Hepatocyte (in vitro differentiated cells): Measurements from ENCODE around the gene OOSP2. TPM values are rescaled to one million over a fixed set of nuclear protein-coding genes. Genes with fewer than 3 reads are reported as not detected.

Source experiments
- DNase-seq: peaks from one replicate; pipeline ENCODE4 v3.0.0-alpha.2; 2016; ENCODE audit warnings: low spot score
- H2AFZ ChIP-seq: fragments of 200-600 bp; sonication (generic); 2 replicates; pipeline ENCODE4 v1.6.0; 2016; ENCODE audit warnings: antibody characterized with exemption, mild to moderate bottlenecking
- H3K27ac ChIP-seq: fragments of 200-600 bp; sonication (generic); 2 replicates; pipeline ENCODE4 v1.5.1; 2016; ENCODE audit warnings: mild to moderate bottlenecking
- H3K27me3 ChIP-seq: fragments of 200-600 bp; sonication (generic); 2 replicates; pipeline ENCODE4 v1.6.1; 2016
- H3K36me3 ChIP-seq: fragments of 200-600 bp; sonication (generic); replicated peaks from 2 replicates; pipeline ENCODE4 v1.5.1; 2016; ENCODE audit warnings: low read depth; ENCODE audit not compliant: insufficient read depth
- H3K4me1 ChIP-seq: fragments of 200-600 bp; sonication (generic); 2 replicates; pipeline ENCODE4 v1.5.1; 2016; ENCODE audit warnings: mild to moderate bottlenecking, moderate library complexity; ENCODE audit not compliant: insufficient read depth
- H3K4me2 ChIP-seq: fragments of 200-600 bp; sonication (generic); 2 replicates; pipeline ENCODE4 v1.6.0; 2016
- H3K4me3 ChIP-seq: fragments of 200-600 bp; sonication (generic); 2 replicates; pipeline ENCODE4 v1.5.1; 2016; ENCODE audit warnings: mild to moderate bottlenecking
- H3K79me2 ChIP-seq: fragments of 200-600 bp; sonication (generic); 2 replicates; pipeline ENCODE4 v1.6.0; 2017; ENCODE audit warnings: mild to moderate bottlenecking
- H3K9me2 ChIP-seq: fragments of 200-600 bp; sonication (generic); replicated peaks from 2 replicates; pipeline ENCODE4 v1.6.0; 2017; ENCODE audit warnings: mild to moderate bottlenecking; ENCODE audit not compliant: insufficient read depth
- H3K9me3 ChIP-seq: fragments of 200-600 bp; sonication (generic); 2 replicates; pipeline ENCODE4 v1.5.1; 2016; ENCODE audit warnings: low read depth, mild to moderate bottlenecking
- H4K20me1 ChIP-seq: fragments of 200-600 bp; sonication (generic); 2 replicates; pipeline ENCODE4 v1.6.0; 2016; ENCODE audit warnings: mild to moderate bottlenecking; ENCODE audit not compliant: insufficient read depth, poor library complexity, severe bottlenecking
- CTCF ChIP-seq: fragments of 200-600 bp; sonication (generic); IDR thresholded peaks from 2 replicates; pipeline ENCODE4 v1.5.1; 2016; ENCODE audit warnings: antibody characterized with exemption, mild to moderate bottlenecking; ENCODE audit not compliant: poor library complexity
- EZH2 ChIP-seq: fragments of 200-600 bp; sonication (generic); IDR thresholded peaks from 2 replicates; pipeline ENCODE4 v1.6.1; 2016; ENCODE audit warnings: antibody characterized with exemption, mild to moderate bottlenecking, borderline replicate concordance
- EZH2phosphoT487 ChIP-seq: fragments of 200-600 bp; sonication (generic); IDR thresholded peaks from one replicate; pipeline ENCODE4 v1.6.1; 2018; ENCODE audit warnings: antibody characterized with exemption, mild to moderate bottlenecking, low read depth, moderate library complexity; ENCODE audit not compliant: unreplicated experiment, severe bottlenecking
- WGBS: methylation state at CpG from one replicate; pipeline ENCODE4 v1.1.6; 2016; ENCODE audit warnings: low lambda C conversion rate; ENCODE audit errors: missing lambda C conversion rate; 5-methylcytosine and 5-hydroxymethylcytosine counted together
- polyA plus RNA-seq: library from polyadenylated mRNA; unstranded; fragments of >200 nt; fragmentation: Nextera tagmentation; extraction: Ambion mirVana; gene quantifications from 2 replicates; pipeline ENCODE4 v1.2.1, GENCODE V29; 2016
- total RNA-seq: library from RNA; depleted of rRNA; stranded (reverse); fragments of >200 nt; gene quantifications from 2 replicates; pipeline ENCODE4 v1.2.3, GENCODE V29; 2014

Gene OOSP2
- total and polyA plus RNA-seq, 2 experiments from 2014 or later, result not detected

GRCh38 chr11:59997800-59998199 lies 42.4 kb upstream of the OOSP2 start:
- H3K27ac ChIP-seq, result no peak overlapping the region
- H3K4me3 ChIP-seq, result no peak overlapping the region
- H3K9me2 ChIP-seq, result no peaks in the 10 kb centered on the region
- H3K4me2 ChIP-seq, result no peak overlapping the region
- WGBS, result 51% methylated on average over 2 of the region's 2 CpGs
- no peaks in the 10 kb centered on the region for H3K4me1 ChIP-seq
- H4K20me1 ChIP-seq, result no peaks in the 10 kb centered on the region
- no peaks in the 10 kb centered on the region for H3K79me2 ChIP-seq
- no peaks in the 10 kb centered on the region for H3K36me3 ChIP-seq
- TF ChIP-seq EZH2phosphoT487 (no peak), EZH2 (no peak), CTCF (no peak)
- no peaks in the 10 kb centered on the region for H3K27me3 ChIP-seq
- no peak for DNase-seq
- no peak overlapping the region for H2AFZ ChIP-seq
- peaks cover 4% of the 10 kb centered on the region for H3K9me3 ChIP-seq

GRCh38 chr11:59999691-60000090 lies 40.5 kb upstream of the OOSP2 start:
- H4K20me1 ChIP-seq, result no peaks in the 10 kb centered on the region
- no peaks in the 10 kb centered on the region for H3K36me3 ChIP-seq
- WGBS, result 58% methylated on average over 4 of the region's 4 CpGs
- H3K4me2 ChIP-seq, result no peak overlapping the region
- H3K79me2 ChIP-seq, result no peaks in the 10 kb centered on the region
- H3K9me3 ChIP-seq, result peaks cover 4% of the 10 kb centered on the region
- DNase-seq, result no peak
- H3K4me1 ChIP-seq, result no peaks in the 10 kb centered on the region
- H3K27me3 ChIP-seq, result no peaks in the 10 kb centered on the region
- no peak overlapping the region for H3K27ac ChIP-seq
- no peaks in the 10 kb centered on the region for H3K9me2 ChIP-seq
- TF ChIP-seq EZH2phosphoT487, result no peak
- no peak for TF ChIP-seq EZH2
- TF ChIP-seq CTCF, result no peak
- H3K4me3 ChIP-seq, result no peak overlapping the region
- H2AFZ ChIP-seq, result no peak overlapping the region

- 75% methylated on average over 2 of the region's 2 CpGs for WGBS
- Histone ChIP-seq H3K79me2 (no peaks in the 10 kb centered on the region), H2AFZ (no peak overlapping the region), H3K36me3 (no peaks in the 10 kb centered on the region), H4K20me1 (no peaks in the 10 kb centered on the region), H3K4me1 (no peaks in the 10 kb centered on the region), H3K9me3 (peaks cover 4% of the 10 kb centered on the region), H3K9me2 (no peaks in the 10 kb centered on the region), H3K27me3 (no peaks in the 10 kb centered on the region), H3K4me2 (no peak overlapping the region), H3K27ac (no peak overlapping the region), H3K4me3 (no peak overlapping the region)
- TF ChIP-seq EZH2 (no peak), CTCF (no peak), EZH2phosphoT487 (no peak)
- DNase-seq, result no peak
Observed at GRCh38 chr11:60003729-60004128, 36.5 kb upstream of the OOSP2 start.

- H3K79me2 ChIP-seq, result no peaks in the 10 kb centered on the region
- no peak overlapping the region for H3K27ac ChIP-seq
- H3K9me2 ChIP-seq, result no peaks in the 10 kb centered on the region
- no peak for TF ChIP-seq CTCF
- TF ChIP-seq EZH2, result no peak
- TF ChIP-seq EZH2phosphoT487, result no peak
- H2AFZ ChIP-seq, result no peak overlapping the region
- no peaks in the 10 kb centered on the region for H3K4me1 ChIP-seq
- H3K4me2 ChIP-seq, result no peak overlapping the region
- no peak overlapping the region for H3K4me3 ChIP-seq
- 81% methylated on average over 1 of the region's 1 CpG for WGBS
- no peaks in the 10 kb centered on the region for H4K20me1 ChIP-seq
- H3K36me3 ChIP-seq, result no peaks in the 10 kb centered on the region
- peaks cover 4% of the 10 kb centered on the region for H3K9me3 ChIP-seq
- no peaks in the 10 kb centered on the region for H3K27me3 ChIP-seq
- DNase-seq, result no peak
Observed at GRCh38 chr11:60005360-60005759, 34.8 kb upstream of the OOSP2 start.
